GM06990 (cell line): ENCODE measurements around the gene DNAJC17.

Source experiments
- DNase-seq: peaks from one replicate; pipeline ENCODE4 v3.0.0-alpha.2; 2011; ENCODE audit not compliant: insufficient read length; ENCODE audit errors: extremely low read depth
- H3K27me3 ChIP-seq: replicated peaks from 2 replicates; pipeline ENCODE4 v1.6.0; 2011; ENCODE audit warnings: low read length; ENCODE audit not compliant: control insufficient read depth, insufficient read depth
- H3K36me3 ChIP-seq: 2 replicates; pipeline ENCODE4 v1.5.1; 2011; ENCODE audit warnings: low read length; ENCODE audit not compliant: control insufficient read depth, insufficient read depth
- H3K4me3 ChIP-seq: replicated peaks from 2 replicates; pipeline ENCODE4 v1.5.1; 2011; ENCODE audit warnings: low read depth, mild to moderate bottlenecking, control low read depth, low read length
- CTCF ChIP-seq: IDR thresholded peaks from 2 replicates; pipeline ENCODE4 v1.5.1; 2011; ENCODE audit warnings: low read length, control low read depth, mild to moderate bottlenecking, inconsistent platforms; ENCODE audit not compliant: insufficient read depth, poor library complexity, severe bottlenecking

DNAJC17 gene

GRCh38 chr15:40772014-40772413 lies 35.3 kb downstream of the DNAJC17 start:
- Histone ChIP-seq H3K4me3 (no peak overlapping the region), H3K27me3 (no peaks in the 10 kb centered on the region), H3K36me3 (peaks cover 29% of the 10 kb centered on the region)
- TF ChIP-seq CTCF: no peak
- DNase-seq: no peak

- H3K36me3 ChIP-seq: peaks cover 26% of the 10 kb centered on the region
- H3K27me3 ChIP-seq: no peaks in the 10 kb centered on the region
- H3K4me3 ChIP-seq: no peak overlapping the region
- TF ChIP-seq CTCF: no peak
- no peak for DNase-seq
Measured at GRCh38 chr15:40771242-40771641, 36.0 kb downstream of the DNAJC17 start.

GRCh38 chr15:40770147-40770721 lies 37.0 kb downstream of the DNAJC17 start:
- Histone ChIP-seq H3K36me3 (peaks cover 16% of the 10 kb centered on the region), H3K27me3 (no peaks in the 10 kb centered on the region), H3K4me3 (no peak overlapping the region)
- DNase-seq: no peak
- TF ChIP-seq CTCF: no peak

GRCh38 chr15:40769274-40770146 lies 37.8 kb downstream of the DNAJC17 start, which contains the start of gene C15orf62:
TSS of gene C15orf62 (plus strand) at chr15:40769980. CDS start at chr15:40770496, 516 bp downstream.
- Histone ChIP-seq H3K36me3 (peaks cover 12% of the 10 kb centered on the region), H3K4me3 (no peak within 1 kb of the TSS)
- DNase-seq: peak; percentile 85

GRCh38 chr15:40768521-40769273 lies 38.6 kb downstream of the DNAJC17 start:
- peak; percentile 56 for DNase-seq
- Histone ChIP-seq H3K27me3 (no peaks in the 10 kb centered on the region), H3K4me3 (no peak overlapping the region), H3K36me3 (peaks cover 9% of the 10 kb centered on the region)
- TF ChIP-seq CTCF: peak; percentile 5

More at GRCh38 chr15:40769274-40770146, 37.8 kb downstream of the DNAJC17 start, which contains the start of gene C15orf62:
- TF ChIP-seq CTCF: no peak
- H3K27me3 ChIP-seq: no peaks in the 10 kb centered on the region
